Measurements from ENCODE around the gene MACROH2A1.

The MACROH2A1 gene

GRCh38 chr5:135307143-135307903, 91.7 kb downstream of the MACROH2A1 start:
- H3F3A ChIP-seq (ENCODE audit: insufficient read depth): no peaks in the 10 kb centered on the region
- H3K9me3 ChIP-seq (ENCODE audit: insufficient read depth, low read length): no peaks in the 10 kb centered on the region
- no peaks in the 10 kb centered on the region for H4K20me1 ChIP-seq (ENCODE audit: low read depth, low read length)
- no peak overlapping the region for H3K4me2 ChIP-seq (ENCODE audit: low read depth, low read length, poor library complexity, severe bottlenecking)
- H3K9ac ChIP-seq (ENCODE audit: low read length): no peak overlapping the region
- H3K9me2 ChIP-seq (replicated peaks; ENCODE audit: insufficient read depth, low read length): no peaks in the 10 kb centered on the region
- H2AFZ ChIP-seq (ENCODE audit: low read depth, low read length, severe bottlenecking): no peak overlapping the region
- H3K79me2 ChIP-seq (ENCODE audit: insufficient read depth, low read length): no peaks in the 10 kb centered on the region
- H3K36me3 ChIP-seq (ENCODE audit: low read length): no peaks in the 10 kb centered on the region
- no peaks in the 10 kb centered on the region for H3K27me3 ChIP-seq (ENCODE audit: low read length)
- TF ChIP-seq EZH2phosphoT487 (conservative IDR thresholded peaks at IDR 0.05; ENCODE audit: low read length) (no peak), CTCF (IDR thresholded peaks at IDR 0.05; ENCODE audit: insufficient read depth, low read length, poor library complexity, severe bottlenecking) (no peak)
- no peak overlapping the region for H3K4me3 ChIP-seq (ENCODE audit: insufficient read depth, low read length, poor library complexity, severe bottlenecking)
- H3K27ac ChIP-seq (ENCODE audit: low read depth, low read length): no peak overlapping the region

- Histone ChIP-seq H3K79me2 (ENCODE audit: insufficient read depth, low read length) (no peaks in the 10 kb centered on the region), H3K27me3 (ENCODE audit: low read length) (peaks cover 1% of the 10 kb centered on the region; the same call in 1 of the 2 replicates), H3K9me3 (ENCODE audit: insufficient read depth, low read length) (no peaks in the 10 kb centered on the region), H3K9ac (ENCODE audit: low read length) (no peak overlapping the region), H4K20me1 (ENCODE audit: low read depth, low read length) (no peaks in the 10 kb centered on the region), H2AFZ (ENCODE audit: low read depth, low read length, severe bottlenecking) (no peak overlapping the region), H3K9me2 (replicated peaks; ENCODE audit: insufficient read depth, low read length) (no peaks in the 10 kb centered on the region), H3K36me3 (ENCODE audit: low read length) (no peaks in the 10 kb centered on the region), H3K27ac (ENCODE audit: low read depth, low read length) (no peak overlapping the region), H3K4me3 (ENCODE audit: insufficient read depth, low read length, poor library complexity, severe bottlenecking) (no peak overlapping the region), H3F3A (ENCODE audit: insufficient read depth) (no peaks in the 10 kb centered on the region), H3K4me2 (ENCODE audit: low read depth, low read length, poor library complexity, severe bottlenecking) (no peak overlapping the region)
- TF ChIP-seq EZH2phosphoT487 (conservative IDR thresholded peaks at IDR 0.05; ENCODE audit: low read length) (no peak), CTCF (IDR thresholded peaks at IDR 0.05; ENCODE audit: insufficient read depth, low read length, poor library complexity, severe bottlenecking) (no peak)
Measured at GRCh38 chr5:135306557-135306956, 92.5 kb downstream of the MACROH2A1 start.

- H4K20me1 ChIP-seq (ENCODE audit: low read depth, low read length): no peaks in the 10 kb centered on the region
- no peaks in the 10 kb centered on the region for H3K36me3 ChIP-seq (ENCODE audit: low read length)
- no peak overlapping the region for H3K27ac ChIP-seq (ENCODE audit: low read depth, low read length)
- no peak overlapping the region for H3K9ac ChIP-seq (ENCODE audit: low read length)
- TF ChIP-seq EZH2phosphoT487 (conservative IDR thresholded peaks at IDR 0.05; ENCODE audit: low read length) (no peak), CTCF (IDR thresholded peaks at IDR 0.05; ENCODE audit: insufficient read depth, low read length, poor library complexity, severe bottlenecking) (no peak)
- H3K9me3 ChIP-seq (ENCODE audit: insufficient read depth, low read length): no peaks in the 10 kb centered on the region
- H3K79me2 ChIP-seq (ENCODE audit: insufficient read depth, low read length): no peaks in the 10 kb centered on the region
- no peak overlapping the region for H3K4me2 ChIP-seq (ENCODE audit: low read depth, low read length, poor library complexity, severe bottlenecking)
- H2AFZ ChIP-seq (ENCODE audit: low read depth, low read length, severe bottlenecking): no peak overlapping the region
- no peaks in the 10 kb centered on the region for H3F3A ChIP-seq (ENCODE audit: insufficient read depth)
- H3K27me3 ChIP-seq (ENCODE audit: low read length): peaks cover 4% of the 10 kb centered on the region; the same call in 1 of the 2 replicates
- no peaks in the 10 kb centered on the region for H3K9me2 ChIP-seq (replicated peaks; ENCODE audit: insufficient read depth, low read length)
- H3K4me3 ChIP-seq (ENCODE audit: insufficient read depth, low read length, poor library complexity, severe bottlenecking): no peak overlapping the region
Measured at GRCh38 chr5:135304352-135305221, 94.4 kb downstream of the MACROH2A1 start.
